ENCODE data around the gene ERP27.

The ERP27 gene

DNA sequence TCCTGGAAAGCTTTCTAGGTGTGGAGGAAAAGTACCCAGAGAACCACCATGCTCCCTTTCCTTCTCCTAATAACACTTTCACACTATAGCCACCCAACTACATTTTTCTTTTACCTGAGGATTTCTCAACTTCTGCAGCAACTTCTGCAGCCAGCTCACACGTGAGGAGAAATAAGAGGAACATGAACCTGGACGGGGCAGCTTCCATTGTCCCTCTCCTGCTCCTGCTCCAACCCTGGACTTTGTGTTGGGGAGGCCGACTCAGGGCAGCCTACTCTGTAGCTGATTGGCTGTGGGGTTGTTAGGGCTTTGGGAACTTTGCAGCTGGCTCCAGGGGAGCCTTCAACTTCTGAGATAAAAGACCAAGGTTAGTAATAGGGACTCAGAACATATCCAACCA is at the start of gene ERP27:
TSS of gene ERP27 (minus strand) at position 237 of the 400 bp plus-strand sequence. CDS start at position 208, 29 bp downstream.
- no peak for DNase-seq

DNA sequence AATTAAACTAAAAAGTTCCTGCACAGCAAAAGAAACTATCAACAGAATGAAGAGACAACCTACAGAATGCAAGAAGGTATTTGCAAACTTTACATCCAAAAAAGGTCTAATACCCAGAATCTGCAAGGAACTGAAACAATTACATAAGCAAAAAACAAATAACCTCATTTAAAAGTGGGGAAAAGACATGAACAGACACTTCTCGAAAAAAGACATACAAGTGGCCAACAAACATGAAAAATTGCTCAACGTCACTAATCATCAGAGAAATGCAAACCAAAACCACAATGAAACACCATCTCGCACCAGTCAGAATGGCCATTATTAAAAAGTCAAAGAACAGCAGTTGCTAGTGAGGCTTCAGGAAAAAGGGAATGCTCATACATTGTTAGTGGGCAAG is 49.7 kb upstream of the ERP27 start:
- no peak for DNase-seq

- no peak for DNase-seq
Measured at GRCh38 chr12:14986449-14986848, 48.1 kb upstream of the ERP27 start.

DNA sequence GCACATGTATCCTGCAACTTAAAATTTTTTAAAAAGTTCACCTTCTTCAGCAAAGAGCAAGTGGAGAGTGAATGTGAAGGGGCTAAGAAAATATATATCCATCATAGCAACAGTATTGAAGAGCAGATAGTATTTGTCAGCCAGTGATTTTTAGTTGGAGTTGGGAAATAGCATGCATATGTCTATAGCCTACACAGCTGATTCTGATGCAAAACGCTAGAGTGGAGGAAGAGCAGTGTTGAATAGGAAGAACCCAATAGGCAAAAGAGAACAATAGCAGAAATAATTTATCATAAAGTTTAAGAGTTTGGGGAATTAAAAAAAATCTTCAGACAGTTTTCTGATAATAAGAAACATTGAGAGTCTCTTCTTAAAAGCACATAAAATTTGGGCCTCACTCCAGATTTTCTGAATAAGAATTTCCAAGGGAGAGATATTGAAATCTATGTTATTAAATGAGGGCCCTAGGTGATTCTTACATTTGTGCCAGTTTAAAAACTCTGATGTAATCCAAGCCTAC is 46.5 kb upstream of the ERP27 start:
- DNase-seq = no peak

DNA sequence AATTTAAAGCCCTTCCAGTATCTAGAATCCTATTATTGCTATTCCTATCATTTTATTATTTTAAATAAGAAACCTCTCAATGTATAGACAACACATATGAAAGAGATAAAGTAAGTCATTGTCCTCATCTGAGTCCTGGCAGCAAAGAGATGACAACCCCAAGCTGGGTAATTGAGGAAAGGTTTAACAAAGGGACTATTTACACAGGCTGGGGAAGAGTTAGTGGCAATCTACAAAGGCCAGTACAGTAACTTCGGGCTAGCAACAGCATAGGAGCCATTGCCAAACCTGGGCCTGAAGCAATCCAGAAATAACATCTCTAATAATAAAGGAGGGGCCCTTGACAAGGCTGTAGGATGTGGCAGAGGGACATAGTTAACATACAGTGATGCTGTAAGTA is 45.7 kb upstream of the ERP27 start:
- no peak for DNase-seq

- DNase-seq = no peak
Measured at GRCh38 chr12:14982991-14983390, 44.7 kb upstream of the ERP27 start.

DNA sequence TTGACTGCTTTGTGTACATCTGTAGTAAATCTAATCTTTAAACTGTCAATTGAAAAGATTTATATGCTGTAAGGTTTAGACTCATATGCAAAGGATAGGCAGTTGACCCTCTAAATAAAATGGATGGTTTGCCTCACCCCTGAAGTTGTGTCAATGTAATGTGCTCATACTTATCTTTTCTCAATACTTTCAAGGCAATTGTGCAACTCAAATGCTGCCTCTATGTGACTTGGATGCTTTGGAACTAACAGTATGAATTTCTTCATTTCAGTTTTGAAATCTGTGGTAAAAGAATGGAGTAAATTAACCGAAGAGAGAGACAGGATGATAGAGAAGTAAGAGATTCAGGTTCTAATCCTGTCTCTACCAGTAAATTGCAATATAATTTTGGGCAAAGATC is 44.2 kb upstream of the ERP27 start:
- no peak for DNase-seq

DNA sequence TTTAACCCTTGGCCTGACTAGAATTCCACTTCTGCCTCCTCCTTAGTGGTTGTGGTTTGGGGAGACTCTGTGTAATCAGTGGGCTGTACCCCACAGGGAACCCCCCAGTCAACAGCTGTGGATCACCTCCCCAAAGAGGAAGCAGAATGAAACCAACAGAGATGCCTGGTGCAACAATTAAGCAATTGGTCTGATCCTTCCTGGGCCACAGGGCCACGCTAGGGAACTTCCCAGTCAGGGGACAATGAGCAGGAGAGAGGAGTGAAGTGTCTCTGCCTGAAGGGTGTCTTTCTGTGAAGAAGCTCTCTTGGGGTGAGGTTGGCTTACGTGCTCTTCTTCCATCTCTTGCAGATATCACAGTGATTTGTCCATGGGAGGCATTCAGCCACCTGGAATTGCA is 42.7 kb upstream of the ERP27 start:
- DNase-seq = no peak

- DNase-seq = no peak
Measured at GRCh38 chr12:14979468-14979867, 41.1 kb upstream of the ERP27 start.

DNA sequence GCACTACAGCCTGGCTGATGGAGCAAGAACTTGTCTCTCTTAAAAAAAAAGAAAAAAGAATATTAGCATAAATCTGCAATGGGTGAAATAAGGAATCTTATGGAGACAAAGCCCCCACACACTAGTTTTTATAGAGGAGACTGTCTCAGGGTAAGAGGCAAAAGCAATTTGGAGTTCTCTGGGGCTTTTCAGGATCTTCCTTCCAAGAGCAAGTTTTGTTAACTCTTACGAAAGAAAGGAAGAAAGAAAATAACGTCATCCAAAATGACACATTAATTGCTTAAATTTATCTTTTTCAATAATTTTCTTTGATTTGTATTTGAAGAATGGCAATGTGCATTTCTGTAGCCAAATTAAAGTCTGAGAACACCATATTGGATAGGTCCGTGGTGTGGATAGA is 38.3 kb upstream of the ERP27 start:
- DNase-seq = no peak

DNA sequence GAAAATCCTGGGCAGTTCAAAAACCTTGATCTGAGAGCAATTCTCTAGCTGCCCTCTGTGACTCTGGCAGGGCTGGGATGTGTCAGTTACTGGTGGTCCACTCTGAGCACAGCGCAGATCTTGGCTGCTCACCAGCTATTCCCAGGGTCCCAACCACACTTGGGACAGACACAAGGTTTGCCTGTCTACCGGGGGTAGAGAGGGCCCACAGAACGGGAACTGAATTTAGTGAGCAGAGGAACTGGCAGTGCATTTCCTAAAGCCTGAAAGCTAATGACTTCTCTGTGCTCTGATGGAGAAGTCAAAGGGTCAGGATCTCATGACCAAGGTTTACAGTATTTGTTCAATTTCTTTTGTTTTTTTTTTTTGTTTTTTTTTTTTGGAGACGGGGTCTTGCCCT is 37.1 kb upstream of the ERP27 start:
- no peak for DNase-seq

- DNase-seq = no peak
Measured at GRCh38 chr12:14974633-14975032, 36.3 kb upstream of the ERP27 start.

- no peak for DNase-seq
Measured at GRCh38 chr12:14972816-14973215, 34.5 kb upstream of the ERP27 start, which contains the start of gene PDE6H. TSS of gene PDE6H (plus strand) at chr12:14973042. CDS start at chr12:14978013, 4,971 bp downstream.

DNA sequence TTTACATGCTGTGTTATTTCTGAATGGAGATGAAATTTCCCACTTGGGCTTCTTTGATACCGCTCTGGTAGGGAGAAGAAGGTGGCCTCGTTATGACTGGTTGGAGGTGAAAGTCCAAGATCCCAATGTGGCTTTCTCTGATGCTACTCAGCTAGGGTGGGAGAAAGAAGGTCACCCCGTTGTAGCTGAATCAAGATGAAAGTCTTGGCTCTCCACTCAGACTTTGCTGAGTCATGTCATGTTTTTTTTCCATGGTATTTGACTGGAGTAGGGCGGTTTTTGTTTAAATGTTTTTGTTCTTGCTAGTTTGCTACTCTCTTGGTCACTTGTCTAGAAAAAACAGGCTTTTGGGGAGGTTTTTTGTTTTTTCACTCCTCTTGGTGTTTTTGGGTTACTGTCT is 32.1 kb upstream of the ERP27 start:
- no peak for DNase-seq

- DNase-seq = no peak
Measured at GRCh38 chr12:14968478-14968877, 30.1 kb upstream of the ERP27 start.

- DNase-seq = no peak
Measured at GRCh38 chr12:14965221-14965620, 26.9 kb upstream of the ERP27 start.

DNA sequence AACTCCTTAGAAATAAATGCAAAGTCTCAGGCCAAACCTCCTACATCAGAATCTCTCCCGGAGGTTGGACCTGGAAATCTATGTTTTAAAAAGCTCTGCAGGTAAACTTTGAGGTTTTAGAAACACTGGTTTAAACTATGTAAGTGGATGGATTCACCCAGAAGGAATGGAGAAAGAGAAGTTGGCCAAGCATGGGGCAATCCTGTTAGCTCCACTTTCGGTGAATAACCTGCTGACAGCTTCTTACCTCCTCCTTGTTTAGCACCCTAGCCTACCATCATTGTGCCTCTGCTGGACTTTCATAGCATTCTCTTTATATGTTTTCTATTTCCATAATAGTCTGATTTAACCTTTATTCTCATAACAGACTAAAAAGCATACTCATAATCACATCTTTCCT is 26.1 kb upstream of the ERP27 start:
- DNase-seq = no peak

DNA sequence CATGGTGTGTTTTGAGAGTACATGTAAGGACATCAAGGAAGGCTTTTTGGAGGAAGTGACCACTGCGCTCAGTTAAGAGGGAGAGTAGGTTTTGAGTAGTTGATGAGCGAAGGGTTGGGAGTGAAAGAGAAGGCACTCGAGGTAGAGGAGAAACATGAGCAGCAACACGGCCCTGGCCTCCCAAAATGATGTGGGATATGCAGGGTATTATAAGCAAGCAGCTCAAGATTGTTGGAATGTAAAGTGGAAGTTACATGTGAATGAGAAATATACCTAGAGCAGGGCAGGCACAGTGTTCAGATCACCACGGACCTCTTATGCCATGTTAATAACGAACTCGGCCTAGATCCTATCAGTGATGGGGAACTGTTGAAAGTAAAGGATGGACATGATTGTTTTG is 25.2 kb upstream of the ERP27 start:
- no peak for DNase-seq

GRCh38 chr12:14962797-14963196 is 24.5 kb upstream of the ERP27 start:
- DNase-seq = no peak

DNA sequence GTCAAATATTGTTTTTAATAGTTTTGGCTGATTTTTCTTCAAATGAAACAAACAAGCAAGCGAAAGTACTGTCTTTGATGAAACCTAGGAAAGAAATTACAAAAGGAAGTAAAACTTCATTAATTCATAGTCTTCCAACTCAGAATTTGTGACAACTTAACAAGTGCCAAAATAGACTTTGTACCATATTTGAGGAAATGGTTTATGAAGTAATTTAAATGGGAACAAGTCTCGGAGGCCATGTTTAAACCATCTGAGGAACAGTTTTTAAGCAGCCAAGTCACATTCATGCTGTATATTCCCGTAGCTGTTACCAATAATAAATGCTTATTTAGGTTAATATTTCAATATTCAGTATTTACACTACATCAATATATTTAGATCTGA is 23.8 kb upstream of the ERP27 start:
- no peak for DNase-seq

- no peak for DNase-seq
Measured at GRCh38 chr12:14961466-14962152, 23.3 kb upstream of the ERP27 start, which contains the start of gene ARHGDIB. TSS of gene ARHGDIB (minus strand) at chr12:14961601. CDS start at chr12:14950712, 10,889 bp downstream.

DNA sequence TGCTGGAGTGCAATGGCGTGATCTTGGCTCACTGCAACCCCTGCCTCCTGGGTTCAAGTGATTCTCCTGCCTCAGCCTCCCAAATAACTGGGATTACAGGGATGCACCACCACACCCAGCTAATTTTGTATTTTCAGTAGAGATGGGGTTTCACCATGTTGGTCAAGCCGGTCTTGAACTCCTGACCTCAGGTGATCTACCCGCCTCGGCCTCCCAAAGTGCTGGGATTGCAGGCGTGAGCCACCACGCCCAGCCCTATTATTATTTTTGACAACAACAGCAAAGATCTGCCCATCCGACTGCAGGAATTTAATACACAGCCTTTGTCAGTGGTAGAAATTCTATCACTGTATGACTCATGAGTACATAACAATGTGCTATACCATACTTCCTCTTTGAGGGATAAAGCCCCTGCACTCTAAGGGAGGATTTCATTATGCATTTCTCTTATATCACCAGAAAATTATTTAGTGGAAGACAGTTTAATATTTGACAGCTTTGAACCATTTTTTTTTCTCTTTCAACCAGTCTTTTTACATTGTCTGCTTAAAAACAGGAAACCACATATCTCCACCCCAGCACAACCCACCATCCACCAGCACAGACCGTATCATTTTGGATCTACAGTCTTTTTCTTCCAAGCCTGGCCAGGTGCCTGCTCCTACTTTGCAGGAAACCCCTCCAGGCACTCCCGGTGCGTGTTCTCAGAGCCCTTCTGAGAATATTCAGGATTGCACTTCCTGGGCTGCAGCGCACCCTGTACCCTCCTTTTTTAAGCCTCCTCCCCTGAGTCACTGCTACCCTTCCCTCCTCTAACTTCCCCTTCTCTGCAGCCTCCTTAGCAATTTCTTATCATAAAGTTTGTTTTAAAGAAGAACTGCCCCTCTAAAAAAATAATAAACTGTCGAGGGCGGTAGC is 22.5 kb upstream of the ERP27 start:
- no peak for DNase-seq

DNA sequence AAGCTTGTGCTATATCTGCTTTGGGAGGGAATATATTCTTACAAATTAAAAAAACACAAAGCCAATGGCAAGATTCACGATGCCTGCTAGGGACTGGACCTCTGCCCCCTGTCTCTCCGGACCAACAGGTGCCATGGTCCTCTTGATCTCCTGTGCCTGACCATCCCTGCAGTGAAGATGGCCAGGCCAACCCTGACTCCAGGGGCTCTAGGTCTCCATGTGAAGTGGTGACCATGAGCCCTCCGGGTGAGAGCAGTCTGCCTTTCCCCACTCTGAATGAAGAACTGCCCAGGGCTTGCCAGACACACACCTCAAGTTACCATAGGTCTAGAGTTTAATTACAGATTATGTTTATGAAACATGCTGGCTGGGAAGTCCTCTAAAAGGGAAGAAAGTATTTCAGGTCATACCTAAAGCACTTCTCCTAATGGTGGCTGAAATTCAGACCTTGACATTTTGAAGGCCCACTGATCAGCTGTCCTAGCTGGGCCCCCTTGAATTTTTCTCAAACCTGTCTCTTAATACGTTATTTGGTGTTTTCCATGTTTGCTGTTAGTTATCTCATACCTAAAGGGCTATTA is 21.7 kb upstream of the ERP27 start:
- DNase-seq = no peak

GRCh38 chr12:14959463-14959862 is 21.1 kb upstream of the ERP27 start:
- DNase-seq = no peak
